Activated T-cell treated with anti-CD3 and anti-CD28 coated beads, Interleukin-2, amount 50 U/mL, for 24 hours (primary cell): ENCODE measurements around the gene LEMD2.

Source experiments
- DNase-seq: peaks from one replicate; pipeline ENCODE4 v3.0.0-alpha.2; 2020
- H3K27ac Mint-ChIP-seq: 2 replicates; pipeline ENCODE4 v1.8.0; 2020; ENCODE audit warnings: mild to moderate bottlenecking, mixed read lengths
- H3K27me3 Mint-ChIP-seq: 2 replicates; pipeline ENCODE4 v1.8.0; 2020; ENCODE audit warnings: mixed read lengths
- H3K36me3 Mint-ChIP-seq: 2 replicates; pipeline ENCODE4 v1.8.0; 2020; ENCODE audit warnings: low read depth, mixed read lengths
- H3K4me1 Mint-ChIP-seq: 2 replicates; pipeline ENCODE4 v1.8.0; 2020; ENCODE audit warnings: low read depth, mixed read lengths
- H3K4me3 Mint-ChIP-seq: 2 replicates; pipeline ENCODE4 v1.8.0; 2020; ENCODE audit warnings: mild to moderate bottlenecking, moderate library complexity, mixed read lengths
- H3K9me3 Mint-ChIP-seq: 2 replicates; pipeline ENCODE4 v1.8.0; 2020; ENCODE audit warnings: mixed read lengths

The LEMD2 gene

GRCh38 chr6:33727932-33728331, 61.0 kb downstream of the LEMD2 start:
- no peaks in the 10 kb centered on the region for H3K9me3 Mint-ChIP-seq
- no peak overlapping the region for H3K27ac Mint-ChIP-seq
- H3K36me3 Mint-ChIP-seq, result no peaks in the 10 kb centered on the region
- no peak for DNase-seq
- H3K4me3 Mint-ChIP-seq, result no peak overlapping the region
- H3K27me3 Mint-ChIP-seq, result no peaks in the 10 kb centered on the region
- peaks cover 17% of the 10 kb centered on the region for H3K4me1 Mint-ChIP-seq

- Mint-ChIP-seq H3K9me3 (no peaks in the 10 kb centered on the region), H3K36me3 (no peaks in the 10 kb centered on the region), H3K4me1 (peaks cover 17% of the 10 kb centered on the region), H3K27ac (no peak overlapping the region), H3K27me3 (no peaks in the 10 kb centered on the region), H3K4me3 (no peak overlapping the region)
- DNase-seq, result no peak
These were observed 61.8 kb downstream of the LEMD2 start for GRCh38 chr6:33727126-33727525.

GRCh38 chr6:33726696-33727095, 62.2 kb downstream of the LEMD2 start:
- DNase-seq, result no peak
- peaks cover 17% of the 10 kb centered on the region for H3K4me1 Mint-ChIP-seq
- no peaks in the 10 kb centered on the region for H3K36me3 Mint-ChIP-seq
- no peak overlapping the region for H3K27ac Mint-ChIP-seq
- H3K27me3 Mint-ChIP-seq, result no peaks in the 10 kb centered on the region
- H3K9me3 Mint-ChIP-seq, result no peaks in the 10 kb centered on the region
- no peak overlapping the region for H3K4me3 Mint-ChIP-seq

GRCh38 chr6:33725891-33726673, 62.8 kb downstream of the LEMD2 start:
- no peak for DNase-seq
- Mint-ChIP-seq H3K27ac (no peak overlapping the region), H3K9me3 (no peaks in the 10 kb centered on the region), H3K36me3 (no peaks in the 10 kb centered on the region), H3K4me1 (peaks cover 17% of the 10 kb centered on the region), H3K27me3 (no peaks in the 10 kb centered on the region), H3K4me3 (no peak overlapping the region)

- H3K9me3 Mint-ChIP-seq, result no peaks in the 10 kb centered on the region
- no peak overlapping the region for H3K27ac Mint-ChIP-seq
- peaks cover 17% of the 10 kb centered on the region for H3K4me1 Mint-ChIP-seq
- DNase-seq, result no peak
- no peaks in the 10 kb centered on the region for H3K36me3 Mint-ChIP-seq
- no peak overlapping the region for H3K4me3 Mint-ChIP-seq
- H3K27me3 Mint-ChIP-seq, result no peaks in the 10 kb centered on the region
These were observed 63.7 kb downstream of the LEMD2 start for GRCh38 chr6:33725222-33725621.

- Mint-ChIP-seq H3K4me3 (no peak overlapping the region), H3K9me3 (no peaks in the 10 kb centered on the region), H3K27me3 (no peaks in the 10 kb centered on the region), H3K36me3 (no peaks in the 10 kb centered on the region), H3K4me1 (peaks cover 17% of the 10 kb centered on the region), H3K27ac (peak overlapping the region; percentile 18)
- DNase-seq, result no peak
These were observed 64.6 kb downstream of the LEMD2 start for GRCh38 chr6:33724102-33725023.

- DNase-seq, result no peak
- no peak overlapping the region for H3K4me3 Mint-ChIP-seq
- no peaks in the 10 kb centered on the region for H3K36me3 Mint-ChIP-seq
- no peaks in the 10 kb centered on the region for H3K27me3 Mint-ChIP-seq
- H3K4me1 Mint-ChIP-seq, result peaks cover 17% of the 10 kb centered on the region
- no peak overlapping the region for H3K27ac Mint-ChIP-seq
- H3K9me3 Mint-ChIP-seq, result no peaks in the 10 kb centered on the region
These were observed 65.4 kb downstream of the LEMD2 start for GRCh38 chr6:33723371-33724085.

- H3K36me3 Mint-ChIP-seq, result no peaks in the 10 kb centered on the region
- DNase-seq, result no peak
- H3K27ac Mint-ChIP-seq, result no peak overlapping the region
- H3K27me3 Mint-ChIP-seq, result no peaks in the 10 kb centered on the region
- H3K4me3 Mint-ChIP-seq, result no peak overlapping the region
- peaks cover 17% of the 10 kb centered on the region for H3K4me1 Mint-ChIP-seq
- no peaks in the 10 kb centered on the region for H3K9me3 Mint-ChIP-seq
These were observed 66.8 kb downstream of the LEMD2 start for GRCh38 chr6:33722103-33722623.

GRCh38 chr6:33721508-33721907, 67.4 kb downstream of the LEMD2 start:
- Mint-ChIP-seq H3K9me3 (no peaks in the 10 kb centered on the region), H3K4me1 (peaks cover 17% of the 10 kb centered on the region), H3K27ac (no peak overlapping the region), H3K4me3 (no peak overlapping the region), H3K36me3 (no peaks in the 10 kb centered on the region), H3K27me3 (no peaks in the 10 kb centered on the region)
- DNase-seq, result no peak
